ENCODE results near the gene TRDMT1.

The TRDMT1 gene

DNA sequence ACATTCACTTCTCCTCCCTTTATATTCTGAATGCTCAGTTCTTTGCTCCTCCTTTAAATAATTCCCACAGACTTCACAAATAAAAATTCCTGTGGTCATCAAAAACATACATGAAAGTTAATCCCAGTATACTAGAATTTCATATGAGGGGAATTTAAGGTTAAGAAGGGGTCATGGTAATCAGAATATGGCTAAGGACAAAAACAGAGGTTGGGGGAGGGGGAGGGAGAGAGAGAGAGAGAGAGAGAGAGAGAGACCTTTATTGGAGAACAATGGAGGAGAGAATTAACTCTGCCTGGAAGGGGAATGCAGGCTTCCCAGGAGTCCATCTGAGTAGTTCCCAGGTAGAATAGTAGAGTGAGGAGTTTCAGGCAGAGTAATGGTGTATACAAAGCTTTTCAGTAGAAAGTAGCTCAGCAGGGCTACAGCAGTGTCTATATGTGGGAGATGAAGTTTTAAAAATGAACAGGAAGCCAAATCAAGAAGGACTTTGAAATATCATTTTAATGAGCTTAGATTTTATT, 66.7 kb downstream of the TRDMT1 start:
- FAIRE-seq = no peak
- DNase-seq (ENCODE audit: low spot score) = no peak

DNA sequence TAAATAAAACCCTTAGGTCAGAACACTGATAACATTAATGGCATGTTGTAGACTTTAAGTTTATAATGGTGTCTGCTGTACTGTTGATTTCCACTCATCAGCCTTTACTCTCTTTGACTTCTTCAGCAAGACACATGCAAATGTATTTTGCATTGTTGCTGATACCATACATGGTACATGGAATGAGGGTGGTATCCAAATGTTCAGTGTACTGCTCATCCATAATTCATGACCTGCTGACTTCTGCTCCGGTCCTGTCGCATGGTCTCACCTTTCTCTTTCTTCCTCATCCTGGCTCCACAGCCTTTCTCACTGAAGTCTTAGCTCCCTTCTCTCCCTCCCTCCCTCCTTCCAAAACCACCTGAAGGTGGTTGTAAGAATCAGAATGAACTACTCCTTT, 67.2 kb downstream of the TRDMT1 start:
- DNase-seq (ENCODE audit: low spot score) = no peak
- no peak for FAIRE-seq

DNA sequence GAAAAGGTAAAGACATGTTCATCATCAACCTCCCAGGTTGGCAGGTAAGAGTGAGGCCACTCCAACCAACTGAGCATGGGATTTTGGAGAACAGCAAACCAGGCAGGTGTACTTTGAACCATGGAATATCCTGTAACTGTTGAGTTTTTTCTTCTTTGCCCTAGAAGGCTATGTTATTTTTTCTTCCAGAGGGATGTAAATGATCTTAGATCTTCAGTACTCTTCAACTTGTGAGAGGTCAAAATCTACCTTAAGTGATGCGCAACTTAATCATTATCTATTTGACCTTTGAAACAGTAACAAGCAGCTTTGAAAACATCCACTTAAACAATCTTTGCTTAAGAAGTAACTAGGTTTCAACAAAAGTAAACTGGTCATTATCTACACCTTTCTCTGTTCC, 71.7 kb downstream of the TRDMT1 start, which contains the start of gene CUBN:
CUBN (minus strand) TSS at position 71 of the 400 bp plus-strand sequence; CDS start at position 25, 46 bp downstream.
- DNase-seq (ENCODE audit: low spot score) = no peak
- FAIRE-seq = no peak

DNA sequence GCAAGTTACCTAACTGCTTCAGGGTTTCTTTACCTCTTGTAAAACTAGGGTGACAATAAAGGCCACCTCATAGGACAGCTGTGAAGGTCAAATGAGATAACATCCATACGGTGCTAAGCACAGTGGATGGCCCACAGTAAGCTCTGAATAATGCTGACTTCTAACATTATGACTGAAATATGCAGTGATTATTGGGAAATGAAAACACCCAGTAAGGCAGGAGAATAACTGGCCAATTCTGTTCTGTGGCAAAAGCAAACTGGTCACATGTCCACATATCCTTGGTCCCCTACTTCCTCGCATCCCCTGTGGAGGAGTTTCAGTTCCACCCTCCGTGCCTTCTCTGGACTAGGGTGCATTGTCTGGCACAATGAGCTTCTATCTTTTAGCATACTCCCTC, 73.2 kb downstream of the TRDMT1 start:
- no peak for DNase-seq (ENCODE audit: low spot score)
- FAIRE-seq = no peak

DNA sequence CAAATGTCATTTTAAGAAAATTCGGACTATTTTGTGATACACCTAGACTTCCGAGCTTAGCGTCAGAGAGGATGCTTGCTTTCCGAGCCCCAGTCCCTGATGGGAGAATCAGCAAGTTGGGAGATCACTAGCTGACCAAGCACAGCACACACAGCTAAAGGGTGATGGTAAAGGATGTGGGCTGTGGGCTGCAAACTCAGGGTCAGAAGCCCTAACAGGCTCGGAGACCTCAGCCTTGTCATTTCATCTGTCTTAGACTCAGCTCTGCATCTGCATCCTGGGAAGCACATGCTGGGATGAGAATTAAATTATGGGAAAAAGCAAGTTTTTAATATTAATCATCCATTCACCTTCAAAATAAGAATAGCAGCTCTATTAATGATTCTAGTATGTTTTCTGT, 75.1 kb downstream of the TRDMT1 start:
- DNase-seq (ENCODE audit: low spot score) = no peak
- FAIRE-seq = no peak

DNA sequence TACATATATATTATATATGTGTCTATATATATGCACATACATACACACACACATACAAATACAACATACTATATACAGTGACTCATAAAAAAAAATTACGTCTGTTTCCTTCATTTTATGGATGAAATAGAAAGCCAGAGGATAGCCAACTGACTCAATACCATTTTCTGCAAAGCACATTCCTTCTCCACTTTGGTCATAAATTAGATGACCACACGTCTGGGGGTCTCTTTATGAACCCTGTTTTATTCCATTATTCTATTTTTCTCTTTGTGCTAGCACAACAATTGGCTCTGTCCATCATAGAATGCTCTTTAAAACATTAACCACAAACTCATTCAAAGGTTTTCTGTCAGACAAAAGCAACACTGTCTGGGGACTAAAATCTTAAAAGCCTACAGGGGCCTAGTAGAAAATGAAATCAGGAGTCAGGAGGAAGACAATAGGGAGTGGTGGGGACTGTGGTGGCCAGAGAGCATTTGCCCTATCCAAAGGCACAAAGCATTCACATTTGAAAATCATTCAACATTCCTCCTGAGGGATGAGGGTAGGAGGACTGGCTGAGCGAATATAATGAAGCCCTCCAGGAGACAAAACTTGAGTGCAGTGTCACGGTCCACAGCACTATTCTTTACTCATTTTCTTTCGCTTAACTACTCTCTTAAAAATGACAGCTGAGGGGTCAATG, 76.1 kb downstream of the TRDMT1 start:
- DNase-seq (ENCODE audit: low spot score) (no peak), FAIRE-seq (no peak)

DNA sequence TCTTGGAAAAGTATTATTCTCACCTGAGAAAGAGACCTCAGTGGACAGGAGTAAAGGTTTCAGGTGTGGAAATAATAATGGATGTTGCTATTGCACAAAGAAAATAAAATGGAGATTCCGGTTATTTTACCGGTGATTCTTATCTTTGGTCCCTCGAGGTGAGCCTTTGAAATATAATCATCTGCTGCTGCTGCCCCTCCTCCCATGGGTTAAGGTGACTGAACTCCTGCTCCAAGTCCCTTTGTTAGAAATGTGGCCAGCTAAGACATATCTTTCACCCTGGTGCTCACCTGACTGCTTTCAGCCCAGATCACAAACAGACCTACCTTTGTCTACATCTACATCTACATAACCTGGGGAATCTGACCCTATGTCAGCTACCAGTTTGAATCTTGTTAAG, 77.5 kb downstream of the TRDMT1 start:
- DNase-seq (ENCODE audit: low spot score) = no peak
- FAIRE-seq = no peak

DNA sequence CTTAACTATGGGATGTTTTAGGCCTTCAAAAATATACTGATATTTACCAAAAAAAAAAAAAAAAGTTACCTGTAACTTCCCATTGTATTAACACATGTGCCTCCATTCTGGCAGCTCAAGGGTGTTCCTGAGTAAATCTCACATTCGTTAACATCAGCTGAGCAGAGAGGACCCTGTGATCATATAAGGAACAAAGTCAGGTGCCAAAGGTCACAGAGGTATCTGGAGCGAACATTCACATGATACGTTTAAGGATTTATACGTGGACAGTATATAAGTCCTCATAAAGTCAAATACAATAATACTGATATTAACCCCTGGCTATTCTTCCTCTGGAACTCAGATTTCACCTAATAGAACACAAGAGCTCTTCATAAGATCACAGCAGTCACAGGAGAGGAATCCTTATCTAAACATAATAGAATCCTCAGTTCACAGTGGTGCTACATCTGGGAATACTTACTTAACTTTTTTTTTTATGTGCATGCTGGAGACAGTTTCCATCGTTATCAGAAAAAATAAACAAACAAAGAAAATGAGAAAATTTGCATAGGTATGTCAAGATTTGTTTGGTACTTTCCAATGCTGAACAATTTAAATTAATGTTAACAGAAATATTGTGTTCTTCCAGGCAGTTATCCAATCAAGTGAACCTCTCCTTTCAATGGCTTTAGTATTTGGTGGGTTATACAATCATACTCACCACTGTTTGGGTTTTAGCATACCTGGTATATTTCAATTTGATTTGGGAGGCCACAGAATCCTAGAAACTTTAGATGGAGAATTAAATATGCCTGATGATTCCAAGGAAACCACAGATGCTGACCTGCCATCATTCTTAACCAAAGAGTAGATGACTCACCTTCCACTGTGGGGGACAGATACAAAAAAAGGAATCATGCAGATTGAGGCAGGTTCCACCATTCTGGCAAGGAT, 78.5 kb downstream of the TRDMT1 start:
- peak; percentile 97 for FAIRE-seq
- DNase-seq (ENCODE audit: low spot score) = peak; percentile 64

DNA sequence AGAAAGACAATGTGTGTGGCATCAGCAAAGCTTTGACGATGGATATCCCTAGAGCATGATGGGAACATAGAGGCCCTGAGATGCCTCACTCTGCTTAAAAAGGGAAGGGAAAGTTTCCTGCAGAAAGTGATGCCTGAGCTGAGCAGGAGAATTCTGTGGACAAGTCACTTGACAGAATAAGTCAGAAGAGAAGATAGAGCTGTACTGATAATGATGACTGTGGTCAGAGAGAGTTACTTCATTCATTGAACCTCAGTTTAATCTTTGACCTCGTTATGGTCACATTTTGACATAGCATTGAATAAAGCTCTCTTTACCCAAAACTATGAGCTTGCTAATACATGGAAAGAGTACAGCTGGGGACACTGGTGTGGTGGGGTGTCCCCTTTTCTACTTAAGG, 79.4 kb downstream of the TRDMT1 start:
- peak; percentile 95 for FAIRE-seq
- DNase-seq (ENCODE audit: low spot score) = peak; percentile 67

DNA sequence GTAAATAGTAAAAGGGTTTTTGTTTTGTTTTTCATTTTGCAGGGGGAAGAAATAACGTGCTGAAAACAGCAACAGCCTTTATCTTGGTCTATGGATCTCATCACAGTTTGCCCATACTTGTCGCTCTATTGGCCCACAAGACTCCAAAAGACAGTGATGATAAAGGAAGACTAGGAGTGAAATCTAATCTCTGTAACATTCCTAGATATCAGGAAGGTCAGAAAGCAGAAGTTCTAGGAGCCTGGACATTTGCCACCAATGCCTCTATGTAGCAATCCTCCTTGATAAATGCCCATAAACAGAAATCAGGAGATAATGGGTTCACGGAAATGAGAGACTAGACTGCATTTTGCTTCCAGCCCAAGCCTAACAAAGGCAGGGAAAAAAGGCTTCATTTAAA, 80.8 kb downstream of the TRDMT1 start:
- FAIRE-seq = no peak

DNA sequence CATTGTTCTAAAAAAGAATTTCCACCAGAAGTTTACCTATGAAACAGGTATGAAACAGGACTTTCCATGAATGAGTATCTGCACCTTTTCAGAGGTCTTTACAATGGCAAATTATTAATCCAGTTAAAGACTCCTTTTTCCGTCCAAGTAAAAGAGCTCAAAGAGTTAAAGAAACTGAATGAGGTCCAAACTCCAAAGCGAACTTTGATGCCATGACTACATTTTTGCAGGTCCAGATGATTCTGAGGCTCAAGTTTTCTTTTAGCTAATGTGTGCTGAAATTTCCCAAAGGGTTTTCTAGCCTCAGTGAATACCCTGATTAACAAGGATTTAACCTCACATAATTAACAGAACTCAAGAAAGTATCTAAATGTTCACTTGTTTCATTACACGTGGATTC, 81.6 kb downstream of the TRDMT1 start:
- FAIRE-seq = no peak

More for the DNA sequence above, 80.8 kb downstream of the TRDMT1 start:
- no peak for DNase-seq (ENCODE audit: low spot score)

DNA sequence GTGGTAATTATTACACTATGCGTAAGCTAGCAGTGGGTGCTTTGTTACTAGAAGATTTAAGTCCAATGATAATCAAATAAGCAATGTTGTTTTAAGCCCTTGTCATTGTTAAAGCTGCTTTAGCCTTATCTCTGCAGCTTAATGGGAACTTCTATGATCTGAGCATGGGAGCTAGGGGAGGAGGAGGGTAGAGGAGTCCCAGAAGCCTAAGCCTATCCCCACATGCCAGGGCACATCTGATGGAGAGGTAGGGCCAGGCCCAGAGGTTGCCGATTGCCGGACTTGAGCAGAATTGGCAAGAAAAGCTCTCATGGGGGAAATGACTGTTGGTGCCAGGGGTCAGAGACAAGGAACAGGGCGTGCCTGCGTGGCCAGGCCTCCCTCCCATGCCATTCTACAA, 85.3 kb downstream of the TRDMT1 start:
- no peak for DNase-seq (ENCODE audit: low spot score)
- no peak for FAIRE-seq

More for the DNA sequence above, 81.6 kb downstream of the TRDMT1 start:
- DNase-seq (ENCODE audit: low spot score) = no peak

DNA sequence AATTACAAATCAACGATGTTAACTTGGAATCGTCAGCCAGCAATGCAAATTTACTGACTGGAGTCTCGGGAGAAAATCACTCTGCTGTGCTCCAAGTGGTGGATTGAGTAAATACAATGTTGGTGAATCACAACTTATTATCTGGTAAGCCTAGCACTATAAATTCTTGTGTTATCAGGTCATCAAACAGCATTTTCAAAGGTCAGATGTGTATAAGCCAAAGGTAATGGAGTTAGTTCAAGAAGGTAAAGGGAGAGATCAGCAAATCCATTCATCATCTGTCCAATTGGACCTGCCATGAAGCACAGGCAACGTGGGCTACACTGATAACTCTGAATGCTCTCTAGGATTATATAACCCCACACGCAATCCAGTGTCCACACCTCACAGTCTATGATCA, 85.8 kb downstream of the TRDMT1 start:
- DNase-seq (ENCODE audit: low spot score) (peak; percentile 94), FAIRE-seq (peak; percentile 97)

DNA sequence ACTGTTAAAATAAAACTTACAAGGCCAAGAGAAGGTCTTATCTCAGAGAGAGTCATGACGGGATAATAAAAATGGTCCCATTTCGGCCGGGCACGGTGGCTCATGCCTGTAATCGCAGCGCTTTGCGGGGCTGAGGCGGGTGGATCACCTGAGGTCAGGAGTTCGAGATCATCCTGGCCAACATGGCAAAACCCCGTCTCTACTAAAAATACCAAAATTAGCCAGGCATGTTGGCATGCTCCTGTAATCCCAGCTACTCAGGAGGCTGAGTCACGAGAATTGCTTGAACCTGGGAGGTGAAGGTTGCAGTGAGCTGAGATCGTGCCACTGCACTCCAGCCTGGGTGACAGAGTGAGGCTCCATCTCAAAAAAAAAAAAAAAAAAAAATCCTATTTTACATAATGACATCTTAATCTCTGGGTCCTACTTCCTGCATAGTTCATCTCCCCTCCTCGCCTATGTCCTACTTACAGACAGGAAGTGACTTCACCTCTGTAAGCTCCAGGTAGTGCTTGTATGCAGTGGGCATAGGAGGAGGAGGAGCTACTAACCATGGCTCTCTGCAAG, 86.5 kb downstream of the TRDMT1 start:
- FAIRE-seq = peak; percentile 82
- peak; percentile 96 for DNase-seq (ENCODE audit: low spot score)

DNA sequence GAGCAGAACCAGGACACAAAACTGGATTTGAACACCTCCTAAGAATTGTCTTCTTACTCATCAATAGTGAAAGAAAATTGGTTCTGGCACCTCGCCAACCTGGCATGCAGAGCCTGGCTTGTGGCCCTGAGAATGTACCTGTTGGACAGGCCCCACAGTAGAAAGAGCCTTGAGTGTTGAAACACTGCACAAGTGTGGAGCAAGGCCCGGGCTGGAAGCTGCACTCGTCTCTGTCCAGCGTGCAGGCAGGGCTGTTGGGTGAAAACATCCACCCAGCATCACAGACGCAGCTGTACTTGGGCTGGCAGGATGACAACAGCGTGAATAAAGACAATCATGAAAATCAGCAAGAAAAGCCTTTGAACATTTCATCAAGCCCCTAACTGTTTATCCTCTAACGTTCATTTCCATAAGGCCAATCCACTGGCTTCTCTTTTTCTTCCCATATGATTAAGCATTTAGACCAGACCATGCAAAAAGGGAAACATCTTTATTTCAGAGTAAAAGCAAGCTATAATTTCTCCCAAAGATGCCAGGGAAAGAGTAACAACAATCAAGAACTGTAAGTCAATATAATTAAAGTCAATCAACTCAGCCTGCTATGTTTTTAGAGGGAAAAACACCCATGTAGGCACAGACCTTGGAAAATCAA, 87.5 kb downstream of the TRDMT1 start:
- FAIRE-seq = no peak
- no peak for DNase-seq (ENCODE audit: low spot score)

DNA sequence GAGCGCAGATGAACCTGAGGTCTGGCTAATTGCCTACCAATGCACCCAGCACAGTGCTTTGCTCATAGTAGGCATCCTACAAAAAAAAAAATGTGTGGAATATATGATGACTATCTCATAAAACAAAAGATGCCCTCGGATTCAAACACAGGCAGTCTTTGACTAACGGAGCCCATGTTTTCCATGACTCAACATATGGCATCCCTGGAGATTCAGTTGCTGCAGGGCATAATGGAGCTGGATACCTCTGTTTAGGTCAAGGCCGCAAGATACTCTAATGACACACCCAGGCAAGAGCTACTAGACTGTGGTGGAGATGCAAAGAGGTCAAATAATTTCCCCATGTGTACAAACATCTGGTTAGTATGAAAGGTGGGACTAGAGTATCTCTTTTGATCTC, 88.1 kb downstream of the TRDMT1 start:
- DNase-seq (ENCODE audit: low spot score) (no peak), FAIRE-seq (no peak)

DNA sequence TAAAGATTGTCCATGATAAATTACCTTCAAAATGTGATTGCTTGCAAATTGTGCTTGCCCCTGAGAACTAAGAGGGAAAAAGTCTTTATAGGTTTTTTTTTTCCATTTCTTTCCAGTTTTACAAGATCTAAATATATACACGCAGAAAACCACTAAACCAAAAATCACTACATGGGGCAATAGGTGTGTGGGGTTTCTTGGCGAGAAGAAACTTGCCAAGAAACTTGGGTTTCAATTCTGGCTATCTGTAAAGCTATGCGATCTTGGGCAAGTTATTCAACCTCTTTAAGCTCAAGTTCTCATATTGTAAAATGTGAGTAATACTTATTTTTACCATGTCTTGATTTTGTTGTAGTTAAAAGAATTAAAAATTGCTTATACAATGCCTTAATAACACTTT, 88.9 kb downstream of the TRDMT1 start:
- FAIRE-seq = no peak
- DNase-seq (ENCODE audit: low spot score) = no peak

DNA sequence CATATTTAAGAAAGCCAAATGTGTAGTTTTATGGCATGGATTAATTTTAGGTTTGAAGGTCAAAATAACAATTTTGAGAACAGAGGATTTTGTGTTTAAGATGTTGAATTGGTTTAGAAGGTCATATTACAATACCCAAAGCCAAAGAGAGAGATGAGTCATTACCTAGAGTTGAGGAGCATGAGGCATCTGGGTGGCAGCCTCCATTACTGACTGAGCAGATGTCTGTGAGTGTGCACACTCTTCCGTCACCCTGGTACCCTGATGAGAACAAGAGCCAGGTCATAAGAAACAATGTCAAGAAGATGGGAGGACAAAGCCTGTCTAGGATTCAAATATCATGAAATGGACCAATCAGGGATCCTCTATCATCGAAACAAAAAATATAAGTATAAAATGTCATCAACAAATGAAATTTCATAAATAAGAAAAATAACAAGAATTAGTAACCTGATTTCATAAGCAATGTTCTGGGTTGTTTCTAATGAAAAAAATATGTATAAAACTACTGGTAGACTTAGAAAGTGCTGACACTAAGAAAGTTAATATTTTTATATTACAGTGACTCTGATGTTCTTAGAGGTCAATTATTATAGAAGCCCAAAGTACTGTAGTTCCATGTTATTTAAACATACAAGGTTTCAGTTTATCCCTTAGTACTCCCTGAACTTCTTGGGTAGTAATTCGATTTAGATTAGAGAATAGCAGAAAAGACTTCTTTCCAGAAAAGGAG, 91.8 kb downstream of the TRDMT1 start:
- peak; percentile 72 for DNase-seq (ENCODE audit: low spot score)
- FAIRE-seq = peak; percentile 83

DNA sequence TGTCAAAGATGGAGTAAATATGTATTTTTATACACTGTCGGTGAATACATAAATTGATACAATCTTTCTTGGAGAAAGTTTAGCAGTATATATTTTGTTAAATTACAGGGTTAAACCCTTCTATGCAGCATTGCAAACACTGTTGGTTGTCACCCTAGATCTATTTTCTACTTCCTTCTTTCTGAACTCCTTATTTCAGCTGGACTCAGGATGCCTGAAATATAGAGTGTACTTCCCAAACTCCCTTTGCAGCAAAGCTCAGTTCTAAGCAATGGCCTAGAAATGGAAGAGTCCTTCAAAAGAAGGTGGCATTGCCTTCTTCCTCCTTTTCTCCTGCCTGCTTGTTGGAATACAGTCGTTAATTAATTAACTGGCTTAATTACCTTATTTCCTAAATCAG, 92.4 kb downstream of the TRDMT1 start:
- no peak for FAIRE-seq
- DNase-seq (ENCODE audit: low spot score) = no peak

DNA sequence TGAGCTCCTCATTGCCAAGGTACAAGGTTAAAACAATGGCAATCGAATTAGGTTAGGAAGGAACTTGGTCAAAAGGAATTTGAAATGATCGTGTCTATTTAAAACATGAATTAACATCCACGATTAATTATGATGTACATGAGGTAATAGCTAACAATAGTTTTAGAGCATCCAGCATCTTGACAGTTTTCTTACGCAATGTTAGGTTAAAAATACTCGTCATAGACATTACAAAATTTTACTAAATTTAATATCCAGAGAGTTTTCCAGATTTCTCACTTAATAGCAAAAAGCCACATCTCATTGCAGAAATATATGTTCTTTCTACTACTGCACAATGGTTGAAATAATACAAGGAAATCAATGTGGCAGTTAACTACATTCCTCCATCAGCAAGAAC, 94.5 kb downstream of the TRDMT1 start:
- FAIRE-seq (no peak), DNase-seq (ENCODE audit: low spot score) (no peak)

DNA sequence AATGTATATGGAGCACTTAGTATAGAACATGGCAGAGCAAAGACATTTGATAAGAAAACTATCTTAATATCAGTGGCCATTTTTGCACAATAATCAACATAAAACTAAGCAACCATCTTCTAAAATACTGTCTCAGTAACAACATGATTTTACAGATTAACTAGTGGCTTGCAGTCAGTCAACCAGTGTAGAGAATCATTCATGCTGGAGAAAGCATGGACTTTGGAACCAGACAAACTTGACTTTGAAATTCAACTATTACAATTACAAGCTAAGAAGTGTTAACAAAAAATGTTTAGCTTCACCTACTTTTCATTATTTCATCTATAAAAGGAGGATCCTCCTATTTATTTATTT, 99.6 kb downstream of the TRDMT1 start:
- peak; percentile 94 for FAIRE-seq
- DNase-seq (ENCODE audit: low spot score) = peak; percentile 57
